Measurements from ENCODE around the gene DMD.

GRCh38 chrX:32139476-32139875, 1071.9 kb downstream of the DMD start:
- TF ChIP-seq, protein P1, sequence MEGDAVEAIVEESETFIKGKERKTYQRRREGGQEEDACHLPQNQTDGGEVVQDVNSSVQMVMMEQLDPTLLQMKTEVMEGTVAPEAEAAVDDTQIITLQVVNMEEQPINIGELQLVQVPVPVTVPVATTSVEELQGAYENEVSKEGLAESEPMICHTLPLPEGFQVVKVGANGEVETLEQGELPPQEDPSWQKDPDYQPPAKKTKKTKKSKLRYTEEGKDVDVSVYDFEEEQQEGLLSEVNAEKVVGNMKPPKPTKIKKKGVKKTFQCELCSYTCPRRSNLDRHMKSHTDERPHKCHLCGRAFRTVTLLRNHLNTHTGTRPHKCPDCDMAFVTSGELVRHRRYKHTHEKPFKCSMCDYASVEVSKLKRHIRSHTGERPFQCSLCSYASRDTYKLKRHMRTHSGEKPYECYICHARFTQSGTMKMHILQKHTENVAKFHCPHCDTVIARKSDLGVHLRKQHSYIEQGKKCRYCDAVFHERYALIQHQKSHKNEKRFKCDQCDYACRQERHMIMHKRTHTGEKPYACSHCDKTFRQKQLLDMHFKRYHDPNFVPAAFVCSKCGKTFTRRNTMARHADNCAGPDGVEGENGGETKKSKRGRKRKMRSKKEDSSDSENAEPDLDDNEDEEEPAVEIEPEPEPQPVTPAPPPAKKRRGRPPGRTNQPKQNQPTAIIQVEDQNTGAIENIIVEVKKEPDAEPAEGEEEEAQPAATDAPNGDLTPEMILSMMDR (IDR thresholded peaks at IDR 0.05): no peak
- TF ChIP-seq POLR2A (IDR thresholded peaks at IDR 0.05): no peak
- TF ChIP-seq EP300 (IDR thresholded peaks at IDR 0.05): no peak

All from ovary (tissue), 3 donors.